OCI-LY7 (cell line): ENCODE measurements around the gene ZNF775. TPM values are rescaled to one million over a fixed set of nuclear protein-coding genes. Genes with fewer than 3 reads are reported as not detected.

Experiments used
- BruUV-seq: library from RNA; stranded (reverse); fragments of 400-500 nt; replicated peaks from 2 replicates; lab custom pipeline; 2021; lab: Mats Ljungman, UMichigan
- CTCF ChIA-PET: fragments of 300-600 bp; sonication (Branson Sonifier 250); formaldehyde crosslinking; loops from one replicate; lab custom pipeline; 2022; ENCODE audit warnings: antibody characterized with exemption; ENCODE audit not compliant: unreplicated experiment; lab: Charles Lee
- POLR2A ChIA-PET: fragments of 300-600 bp; sonication (Branson Sonifier 250); formaldehyde crosslinking; loops from one replicate; lab custom pipeline; 2022; ENCODE audit warnings: antibody characterized with exemption; lab: Charles Lee
- DNase-seq: peaks from one replicate; pipeline ENCODE4 v3.0.0-alpha.2; 2015; ENCODE audit warnings: low spot score
- H2AFZ ChIP-seq: fragments of 200-600 bp; sonication (generic), shearing (Covaris generic); 2 replicates; pipeline ENCODE4 v1.6.1; 2014; ENCODE audit warnings: mild to moderate bottlenecking, antibody characterized with exemption, low read length, moderate library complexity
- H3K27ac ChIP-seq: fragments of 200-600 bp; sonication (generic); 2 replicates; pipeline ENCODE4 v1.5.1; 2014; ENCODE audit warnings: mixed run types, low read depth, mild to moderate bottlenecking, moderate library complexity, low read length, inconsistent platforms; ENCODE audit not compliant: poor library complexity, severe bottlenecking
- H3K36me3 ChIP-seq: fragments of 200-600 bp; sonication (generic); 2 replicates; pipeline ENCODE4 v1.6.1; 2014; ENCODE audit warnings: mild to moderate bottlenecking, antibody characterized with exemption, low read length, moderate library complexity, mixed read lengths; ENCODE audit not compliant: insufficient read depth
- H3K4me1 ChIP-seq: fragments of 200-600 bp; sonication (generic); 2 replicates; pipeline ENCODE4 v1.5.1; 2014; ENCODE audit warnings: mild to moderate bottlenecking, low read length; ENCODE audit not compliant: insufficient read depth, poor library complexity, severe bottlenecking
- H3K4me2 ChIP-seq: fragments of 200-600 bp; sonication (generic); 2 replicates; pipeline ENCODE4 v1.6.1; 2014; ENCODE audit warnings: mild to moderate bottlenecking, low read length
- H3K4me3 ChIP-seq: fragments of 200-600 bp; sonication (generic); 2 replicates; pipeline ENCODE4 v1.5.1; 2014; ENCODE audit warnings: mild to moderate bottlenecking, low read depth, low read length; ENCODE audit not compliant: poor library complexity, severe bottlenecking
- H3K79me2 ChIP-seq: fragments of 200-600 bp; sonication (generic); 2 replicates; pipeline ENCODE4 v1.6.1; 2016; ENCODE audit warnings: low read depth, mild to moderate bottlenecking, low read length, moderate library complexity, mixed read lengths; ENCODE audit not compliant: insufficient read depth
- H3K9me2 ChIP-seq: fragments of 200-600 bp; sonication (generic); 2 replicates; pipeline ENCODE4 v1.6.1; 2016; ENCODE audit warnings: mild to moderate bottlenecking, low read length, mixed read lengths; ENCODE audit not compliant: insufficient read depth
- H3K9me3 ChIP-seq: fragments of 200-600 bp; sonication (generic); 2 replicates; pipeline ENCODE4 v1.6.1; 2014; ENCODE audit warnings: mild to moderate bottlenecking, mixed run types, low read length, mixed read lengths
- H4K20me1 ChIP-seq: fragments of 200-600 bp; sonication (generic); 2 replicates; pipeline ENCODE4 v1.6.1; 2014; ENCODE audit warnings: mild to moderate bottlenecking, antibody characterized with exemption, low read length, moderate library complexity, mixed read lengths; ENCODE audit not compliant: insufficient read depth
- EZH2phosphoT487 ChIP-seq: fragments of 200-600 bp; sonication (generic); IDR thresholded peaks from 2 replicates; pipeline ENCODE4 v1.6.1; 2018; ENCODE audit warnings: low read depth, borderline replicate concordance, mild to moderate bottlenecking, mixed run types, antibody characterized with exemption, low read length, moderate library complexity, mixed read lengths
- intact Hi-C: fragments of 100-400 bp; cut with micrococcal nuclease; formaldehyde crosslinking; loops from one replicate; pipeline ENCODE4 v1.10.0; 2022; ENCODE audit not compliant: unreplicated experiment
- total RNA-seq, 2 experiments: library from RNA; depleted of rRNA in 1 of 2; stranded (reverse); fragments of >200 nt in 1 of 2; shearing (Covaris generic) in 1 of 2; gene quantifications; 2 replicates each; pipeline ENCODE4 v1.2.3, GENCODE V29; 2014 to 2022
- TF ChIP-seq, protein P1 (sequence below): fragments of 200-600 bp; sonication (generic); conservative IDR thresholded peaks from 2 replicates; pipeline ENCODE4 v1.5.1; 2014; ENCODE audit warnings: mild to moderate bottlenecking, antibody characterized with exemption, low read length, moderate library complexity, mixed read lengths

ZNF775 gene
- total RNA-seq, 2 experiments from 2014 or later: 4.7 to 6.5 TPM

DNA sequence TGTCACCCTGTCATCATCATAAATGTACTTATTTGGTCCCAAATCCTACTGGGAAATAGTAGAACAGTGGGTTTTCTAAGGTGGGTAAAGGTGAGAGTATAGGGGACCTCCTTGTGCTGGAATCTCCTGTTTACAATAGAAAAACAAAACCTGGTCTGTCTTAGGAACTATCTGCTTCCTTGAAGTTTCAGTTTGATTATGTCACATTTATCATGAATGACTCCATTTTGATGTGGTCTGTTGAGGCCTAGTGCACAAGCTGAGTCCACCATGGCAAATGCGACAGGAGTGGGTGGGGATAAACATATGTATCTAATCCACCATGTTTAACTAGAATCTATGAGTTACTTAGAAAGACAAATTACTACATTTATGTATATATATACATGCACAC is 23.5 kb upstream of the ZNF775 start:
- intact Hi-C loops: loop anchor here (1.0 kb wide), 1 partner anchor 66 kb away; no protein-coding TSS in a partner anchor
- no peak overlapping the region for H3K4me3 ChIP-seq
- H3K79me2 ChIP-seq: no peaks in the 10 kb centered on the region
- H3K4me2 ChIP-seq: no peak overlapping the region
- no peaks in the 10 kb centered on the region for H4K20me1 ChIP-seq
- no TSS peak for BruUV-seq
- no peak overlapping the region for H3K27ac ChIP-seq
- no peaks in the 10 kb centered on the region for H3K9me3 ChIP-seq
- H3K9me2 ChIP-seq: no peaks in the 10 kb centered on the region
- ChIA-PET CTCF (interaction anchor here (0.6 kb wide), 1 partner anchor 50 kb away, joined by 4 read pairs; a partner anchor contains a TSS), POLR2A (interaction anchor here (0.7 to 1.2 kb wide), 3 partner anchors 23 to 481 kb away, joined by 3 to 9 read pairs (median 3); no protein-coding TSS in a partner anchor)
- TF ChIP-seq EZH2phosphoT487: no peak
- TF ChIP-seq, protein P1, sequence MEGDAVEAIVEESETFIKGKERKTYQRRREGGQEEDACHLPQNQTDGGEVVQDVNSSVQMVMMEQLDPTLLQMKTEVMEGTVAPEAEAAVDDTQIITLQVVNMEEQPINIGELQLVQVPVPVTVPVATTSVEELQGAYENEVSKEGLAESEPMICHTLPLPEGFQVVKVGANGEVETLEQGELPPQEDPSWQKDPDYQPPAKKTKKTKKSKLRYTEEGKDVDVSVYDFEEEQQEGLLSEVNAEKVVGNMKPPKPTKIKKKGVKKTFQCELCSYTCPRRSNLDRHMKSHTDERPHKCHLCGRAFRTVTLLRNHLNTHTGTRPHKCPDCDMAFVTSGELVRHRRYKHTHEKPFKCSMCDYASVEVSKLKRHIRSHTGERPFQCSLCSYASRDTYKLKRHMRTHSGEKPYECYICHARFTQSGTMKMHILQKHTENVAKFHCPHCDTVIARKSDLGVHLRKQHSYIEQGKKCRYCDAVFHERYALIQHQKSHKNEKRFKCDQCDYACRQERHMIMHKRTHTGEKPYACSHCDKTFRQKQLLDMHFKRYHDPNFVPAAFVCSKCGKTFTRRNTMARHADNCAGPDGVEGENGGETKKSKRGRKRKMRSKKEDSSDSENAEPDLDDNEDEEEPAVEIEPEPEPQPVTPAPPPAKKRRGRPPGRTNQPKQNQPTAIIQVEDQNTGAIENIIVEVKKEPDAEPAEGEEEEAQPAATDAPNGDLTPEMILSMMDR: no peak
- H3K4me1 ChIP-seq: peaks cover 20% of the 10 kb centered on the region
- no peak for DNase-seq
- H2AFZ ChIP-seq: peak overlapping the region; percentile 25; the same call in 1 of the 2 replicates
- no peaks in the 10 kb centered on the region for H3K36me3 ChIP-seq

DNA sequence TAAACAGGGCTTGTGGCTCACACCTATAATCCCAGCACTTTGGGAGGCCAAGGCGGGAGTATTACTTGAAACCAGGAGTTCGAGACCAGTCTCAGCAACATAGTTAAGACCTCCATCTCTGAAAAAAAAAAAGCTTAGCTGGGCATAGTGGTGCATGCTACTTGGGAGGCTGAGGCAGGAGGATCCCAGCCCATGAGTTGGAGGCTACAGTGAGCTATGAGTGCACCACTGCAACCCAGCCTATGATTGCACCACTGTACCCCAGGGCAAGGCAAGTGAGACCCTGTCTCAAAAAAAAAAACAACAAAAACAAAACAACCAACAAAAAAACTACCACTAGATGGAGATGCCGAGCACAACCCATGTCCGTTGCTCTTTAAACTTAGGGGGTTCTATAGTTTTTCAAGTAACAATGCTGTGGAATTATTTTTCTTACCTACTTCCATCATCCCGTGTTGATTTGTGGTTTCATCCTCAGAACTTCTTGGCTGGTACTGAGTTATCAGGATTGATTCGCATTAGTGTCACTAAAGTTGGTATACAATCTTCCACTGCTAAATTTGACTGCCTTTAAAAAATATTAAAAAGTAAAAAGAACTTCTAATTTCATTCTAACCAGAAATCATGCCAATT is 22.7 kb upstream of the ZNF775 start:
- no peaks in the 10 kb centered on the region for H3K9me2 ChIP-seq
- H3K4me3 ChIP-seq: no peak overlapping the region
- TF ChIP-seq, protein P1: peak; percentile 89
- TF ChIP-seq EZH2phosphoT487: no peak
- no peak overlapping the region for H3K27ac ChIP-seq
- no peaks in the 10 kb centered on the region for H3K36me3 ChIP-seq
- H3K4me2 ChIP-seq: peak overlapping the region; percentile 24; the same call in 1 of the 2 replicates
- H2AFZ ChIP-seq: peak overlapping the region; percentile 20; the same call in 1 of the 2 replicates
- H3K9me3 ChIP-seq: no peaks in the 10 kb centered on the region
- CTCF ChIA-PET: interaction anchor here (0.6 to 0.7 kb wide), 3 partner anchors 22 to 54 kb away, joined by 3 to 4 read pairs (median 3); a partner anchor contains a TSS
- POLR2A ChIA-PET: no interaction called here
- H4K20me1 ChIP-seq: no peaks in the 10 kb centered on the region
- intact Hi-C loops: loop anchor here (1.0 kb wide), 1 partner anchor 65 kb away; no protein-coding TSS in a partner anchor
- peaks cover 20% of the 10 kb centered on the region for H3K4me1 ChIP-seq
- DNase-seq: peak; percentile 60
- no TSS peak for BruUV-seq
- H3K79me2 ChIP-seq: no peaks in the 10 kb centered on the region

DNA sequence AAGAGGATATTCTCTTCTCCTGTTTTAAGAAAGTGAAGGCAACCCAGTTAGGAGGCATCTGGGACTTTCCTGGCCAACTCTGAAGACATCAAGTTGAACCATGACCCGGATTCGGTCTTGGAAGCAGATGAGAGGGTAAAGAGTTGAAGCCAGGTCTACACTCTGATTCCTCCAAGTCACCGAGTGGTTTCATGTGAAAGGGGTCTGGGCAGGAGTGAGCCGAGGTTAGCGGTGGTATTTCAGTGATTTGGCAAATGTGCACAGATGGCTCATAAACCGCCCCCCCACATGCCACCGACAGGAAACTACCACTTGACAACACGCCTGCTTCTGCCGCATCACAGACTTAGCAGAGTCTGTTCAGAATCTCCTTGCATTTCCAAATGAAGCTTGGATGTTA is 21.9 kb upstream of the ZNF775 start:
- Histone ChIP-seq H3K4me3 (no peak overlapping the region), H3K36me3 (no peaks in the 10 kb centered on the region), H3K79me2 (no peaks in the 10 kb centered on the region), H4K20me1 (no peaks in the 10 kb centered on the region), H3K4me2 (peak overlapping the region; percentile 35; the same call in 1 of the 2 replicates), H3K4me1 (peaks cover 20% of the 10 kb centered on the region), H3K9me2 (no peaks in the 10 kb centered on the region), H3K27ac (no peak overlapping the region), H3K9me3 (no peaks in the 10 kb centered on the region), H2AFZ (peak overlapping the region; percentile 33; the same call in 1 of the 2 replicates)
- ChIA-PET CTCF (no interaction called here), POLR2A (interaction anchor here (1.0 kb wide), 2 partner anchors 8 to 50 kb away, joined by 3 read pairs; no protein-coding TSS in a partner anchor)
- TF ChIP-seq, protein P1: no peak
- TF ChIP-seq EZH2phosphoT487: no peak
- no peak for DNase-seq
- intact Hi-C loops: no loop called here
- BruUV-seq: no TSS peak
